HCT116 (cell line): ENCODE results near the gene ITGA4. TPM values are rescaled to one million over a fixed set of nuclear protein-coding genes. Genes with fewer than 3 reads are reported as not detected.

ENCODE experiments used
- ATAC-seq: fragments of 200-7000 bp; cut with Tn5 transposase; 2 replicates; pipeline ENCODE4 v1.9.1; 2020; ENCODE audit warnings: mild to moderate bottlenecking, moderate library complexity
- BruUV-seq: library from RNA; stranded (reverse); fragments of 400-500 nt; replicated peaks from 2 replicates; lab custom pipeline; 2021; lab: Mats Ljungman, UMichigan
- CTCF ChIA-PET: fragments of 300-600 bp; sonication (Branson Sonifier 250); formaldehyde crosslinking; loops from one replicate; lab custom pipeline; 2021; ENCODE audit warnings: antibody characterized with exemption; lab: Charles Lee
- POLR2A ChIA-PET: fragments of 300-600, 350-600 bp; sonication (Branson Sonifier 250); formaldehyde crosslinking; loops from one replicate; lab custom pipeline; 2021; ENCODE audit warnings: antibody characterized with exemption; lab: Charles Lee
- RAD21 ChIA-PET, 2 experiments: fragments of 300-600 bp; sonication (Branson Sonifier 250); formaldehyde crosslinking; loops; one replicate each; lab custom pipeline; 2023; ENCODE audit warnings: low total read pairs in 2 of 2; ENCODE audit not compliant: uncharacterized antibody in 2 of 2, unreplicated experiment in 2 of 2, low non-redundant PET in 1 of 2; lab: Charles Lee
- DNase-seq: peaks from one replicate; pipeline ENCODE4 v3.0.0-alpha.2; 2010; ENCODE audit warnings: low read depth, low spot score
- H2AFZ ChIP-seq: fragments of 200-600 bp; shearing (Covaris generic), sonication (generic); 2 replicates; pipeline ENCODE4 v1.6.1; 2017; ENCODE audit warnings: low read depth, mixed run types, mixed read lengths, antibody characterized with exemption, low read length; ENCODE audit not compliant: poor library complexity, severe bottlenecking
- H3K27ac ChIP-seq: 2 replicates; pipeline ENCODE4 v1.5.1; 2012; ENCODE audit warnings: low read depth, low read length
- H3K27me3 ChIP-seq: fragments of 200-600 bp; sonication (generic); 2 replicates; pipeline ENCODE4 v1.6.1; 2016; ENCODE audit warnings: mixed run types, low read length, mixed read lengths; ENCODE audit not compliant: insufficient read depth
- H3K36me3 ChIP-seq, 2 experiments: fragments of 200-500 bp in 1 of 2; fragments of 200-600 bp in 1 of 2; sonication (Bioruptor generic) in 1 of 2; sonication (generic) in 1 of 2; 2 replicates each; pipeline versions ENCODE4 v1.5.1 to v1.6.1; 2014 to 2016; ENCODE audit warnings: low read length in 2 of 2, inconsistent platforms in 1 of 2, mixed read lengths in 1 of 2, mixed run types in 1 of 2; ENCODE audit not compliant: insufficient read depth in 2 of 2, control insufficient read depth in 1 of 2
- H3K4me1 ChIP-seq, 2 experiments: fragments of 200-600 bp in 1 of 2; sonication (generic) in 1 of 2; 2 replicates each; pipeline versions ENCODE4 v1.5.1 to v1.6.1; 2012 to 2017; ENCODE audit warnings: low read length in 2 of 2, inconsistent platforms in 1 of 2, mild to moderate bottlenecking in 1 of 2, mixed read lengths in 1 of 2, mixed run types in 1 of 2, moderate library complexity in 1 of 2; ENCODE audit not compliant: insufficient read depth in 2 of 2, control insufficient read depth in 1 of 2
- H3K4me2 ChIP-seq: fragments of 200-600 bp; sonication (generic); 2 replicates; pipeline ENCODE4 v1.6.1; 2017; ENCODE audit warnings: mixed run types, low read length, mixed read lengths
- H3K4me3 ChIP-seq, 2 experiments: fragments of 200-600 bp in 1 of 2; sonication (generic) in 1 of 2; replicated peaks in 1 of 2; 2 replicates each; pipeline ENCODE4 v1.5.1; 2011 to 2016; ENCODE audit warnings: low read length in 2 of 2, control low read depth in 1 of 2, low read depth in 1 of 2, mild to moderate bottlenecking in 1 of 2, mixed read lengths in 1 of 2, mixed run types in 1 of 2
- H3K79me2 ChIP-seq: fragments of 200-600 bp; sonication (generic); 2 replicates; pipeline ENCODE4 v1.6.1; 2017; ENCODE audit warnings: mild to moderate bottlenecking, mixed run types, low read length, moderate library complexity, mixed read lengths; ENCODE audit not compliant: insufficient read depth
- H3K9ac ChIP-seq: fragments of 200-600 bp; sonication (generic); 2 replicates; pipeline ENCODE4 v1.6.1; 2016; ENCODE audit warnings: low read length, mixed read lengths
- H3K9me2 ChIP-seq: fragments of 200-600 bp; sonication (generic), shearing (Covaris generic); 2 replicates; pipeline ENCODE4 v1.6.1; 2017; ENCODE audit warnings: mixed run types, mild to moderate bottlenecking, moderate library complexity; ENCODE audit not compliant: insufficient read depth
- H3K9me3 ChIP-seq, 2 experiments: fragments of 200-500 bp in 1 of 2; fragments of 200-600 bp in 1 of 2; sonication (Bioruptor generic) in 1 of 2; sonication (generic) in 1 of 2; 2 replicates each; pipeline ENCODE4 v1.6.1; 2014 to 2017; ENCODE audit warnings: low read length in 2 of 2, mixed read lengths in 2 of 2, inconsistent platforms in 1 of 2, low read depth in 1 of 2, mild to moderate bottlenecking in 1 of 2, mixed run types in 1 of 2, moderate library complexity in 1 of 2; ENCODE audit not compliant: control insufficient read depth in 1 of 2, insufficient read depth in 1 of 2
- H4K20me1 ChIP-seq: fragments of 200-600 bp; sonication (generic), shearing (Covaris generic); 2 replicates; pipeline ENCODE4 v1.6.1; 2017; ENCODE audit warnings: mixed run types, mild to moderate bottlenecking, moderate library complexity; ENCODE audit not compliant: insufficient read depth
- CBX3 ChIP-seq: IDR thresholded peaks from 2 replicates; pipeline ENCODE4 v1.6.1; 2012; ENCODE audit warnings: low read depth
- CEBPB ChIP-seq: IDR thresholded peaks from 2 replicates; pipeline ENCODE4 v1.6.1; 2012; ENCODE audit warnings: low read depth
- CTCF ChIP-seq, 3 experiments: fragments of 200-600 bp in 1 of 3; sonication (generic) in 1 of 3; IDR thresholded peaks in 2 of 3; conservative IDR thresholded peaks in 1 of 3; 2 replicates each; pipeline ENCODE4 v1.5.1; 2012 to 2017; ENCODE audit warnings: low read depth in 2 of 3, low read length in 2 of 3, antibody characterized with exemption in 1 of 3, borderline replicate concordance in 1 of 3, control low read depth in 1 of 3, mild to moderate bottlenecking in 1 of 3, mixed read lengths in 1 of 3, mixed run types in 1 of 3, moderate library complexity in 1 of 3; ENCODE audit not compliant: insufficient read depth in 1 of 3
- EZH2 ChIP-seq: fragments of 200-600 bp; sonication (generic); IDR thresholded peaks from 2 replicates; pipeline ENCODE4 v1.6.1; 2017; ENCODE audit warnings: antibody characterized with exemption, mixed run types
- EZH2phosphoT487 ChIP-seq: fragments of 200-600 bp; IDR thresholded peaks from 2 replicates; pipeline ENCODE4 v1.6.1; 2018; ENCODE audit warnings: antibody characterized with exemption, borderline replicate concordance
- FOSL1 ChIP-seq: IDR thresholded peaks from 2 replicates; pipeline ENCODE4 v1.6.1; 2012; ENCODE audit warnings: low read depth
- POLR2A ChIP-seq: IDR thresholded peaks from 2 replicates; pipeline ENCODE4 v1.7.0; 2011; ENCODE audit warnings: borderline replicate concordance; ENCODE audit not compliant: insufficient read depth, insufficient read length; ENCODE audit errors: extremely low read depth
- POLR2AphosphoS5 ChIP-seq: IDR thresholded peaks from 2 replicates; pipeline ENCODE4 v1.6.1; 2011; ENCODE audit warnings: mild to moderate bottlenecking, low read depth, low read length, moderate library complexity
- RAD21 ChIP-seq: IDR thresholded peaks from 2 replicates; pipeline ENCODE4 v1.6.1; 2012; ENCODE audit warnings: low read depth, mild to moderate bottlenecking
- REST ChIP-seq: IDR thresholded peaks from 2 replicates; pipeline ENCODE4 v1.6.1; 2012; ENCODE audit warnings: low read depth
- SIN3A ChIP-seq: IDR thresholded peaks from 2 replicates; pipeline ENCODE4 v1.6.1; 2012; ENCODE audit warnings: low read depth
- SRF ChIP-seq: IDR thresholded peaks from 2 replicates; pipeline ENCODE4 v1.6.1; 2012; ENCODE audit warnings: low read depth
- TCF7L2 ChIP-seq: IDR thresholded peaks from 2 replicates; pipeline ENCODE4 v1.7.0; 2011; ENCODE audit warnings: borderline replicate concordance, inconsistent platforms; ENCODE audit not compliant: insufficient read depth, insufficient read length; ENCODE audit errors: extremely low read depth
- ZFX ChIP-seq: fragments of 450-650 bp; IDR thresholded peaks from 2 replicates; pipeline ENCODE4 v1.6.1; 2017
- intact Hi-C: fragments of 100-400 bp; cut with micrococcal nuclease; formaldehyde crosslinking; loops from 2 replicates; pipeline ENCODE4 v1.10.0; 2022
- total RNA-seq: library from RNA; stranded (reverse); gene quantifications from one replicate; pipeline ENCODE4 v1.2.1, GENCODE V29; 2021; ENCODE audit not compliant: unreplicated experiment

Gene ITGA4
- total RNA-seq, 1 experiment from 2014 or later = 0.49 TPM

DNA sequence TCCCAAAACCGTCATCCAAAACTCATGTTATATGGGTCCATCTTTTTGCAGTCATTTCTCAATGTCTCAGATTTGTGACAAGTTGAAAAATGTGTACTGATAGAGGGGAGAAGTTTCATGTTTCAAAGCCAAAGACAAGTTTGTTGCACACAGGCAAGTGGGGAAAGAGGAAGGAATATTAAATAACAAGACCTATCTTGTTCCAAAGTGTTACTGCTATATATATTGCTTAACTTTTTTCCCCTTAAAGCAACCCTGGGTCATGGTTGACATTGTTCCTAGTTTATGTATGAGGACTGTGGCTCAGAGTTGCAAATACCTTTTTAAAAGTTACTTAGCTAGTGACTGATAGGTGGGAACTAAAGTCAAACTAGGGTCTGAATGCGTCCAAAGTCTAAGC lies 1.7 kb downstream of the ITGA4 start:
- Histone ChIP-seq H3K27ac (no peak overlapping the region), H2AFZ (no peak overlapping the region), H4K20me1 (no peaks in the 10 kb centered on the region), H3K9me3 (no peaks in the 10 kb centered on the region), H3K36me3 (no peaks in the 10 kb centered on the region), H3K9ac (no peak overlapping the region), H3K27me3 (no peaks in the 10 kb centered on the region), H3K4me1 (no peaks in the 10 kb centered on the region), H3K79me2 (no peaks in the 10 kb centered on the region), H3K9me2 (no peaks in the 10 kb centered on the region), H3K4me3 (no peak overlapping the region), H3K4me2 (no peak overlapping the region)
- DNase-seq (no peak), ATAC-seq (no peak)
- no peak for TF ChIP-seq FOSL1
- no peak for TF ChIP-seq TCF7L2
- TF ChIP-seq POLR2A = no peak
- no peak for TF ChIP-seq SRF
- no peak for TF ChIP-seq SIN3A
- no peak for TF ChIP-seq EZH2phosphoT487
- no peak for TF ChIP-seq CEBPB
- no peak for TF ChIP-seq EZH2
- no peak for TF ChIP-seq ZFX
- no peak for TF ChIP-seq REST
- no peak for TF ChIP-seq RAD21
- TF ChIP-seq POLR2AphosphoS5 = no peak
- TF ChIP-seq CBX3 = no peak
- TF ChIP-seq CTCF (IDR thresholded peaks at IDR 0.05 in 2 of 3, conservative IDR thresholded peaks at IDR 0.05 in 1 of 3; ENCODE audit: borderline replicate concordance in 1 of 3, insufficient read depth in 1 of 3, low read depth in 2 of 3, low read length in 2 of 3) = no peak
- no TSS peak for BruUV-seq
- POLR2A ChIA-PET = no interaction called here
- CTCF ChIA-PET = no interaction called here
- RAD21 ChIA-PET = no interaction called here
- intact Hi-C loops = no loop called here
